ENCODE measurements around the gene SLC51A.

DNA sequence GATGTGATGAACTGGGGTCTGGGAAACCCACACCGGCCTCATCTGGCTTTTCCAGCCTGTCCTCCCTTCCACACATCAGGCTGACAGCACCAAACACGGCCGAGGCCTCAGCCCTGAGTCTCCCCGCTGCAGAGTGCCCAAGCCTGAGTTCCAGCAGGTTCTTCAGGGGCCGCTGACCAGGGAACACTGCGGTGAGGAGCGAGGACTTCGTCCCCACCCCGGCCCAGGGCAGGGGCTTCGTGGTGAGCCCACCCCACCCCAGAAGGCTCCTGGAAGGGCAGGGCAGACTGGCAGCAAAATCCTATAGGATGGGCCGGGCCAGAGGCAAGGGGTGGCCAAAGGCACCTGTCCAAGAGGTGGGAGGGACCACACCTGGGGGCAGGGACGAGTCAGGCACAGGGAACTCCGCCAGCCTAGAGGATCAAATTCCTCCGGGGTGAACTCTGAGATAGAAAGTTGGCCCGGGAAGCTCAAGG is at the start of gene SLC51A:
- TF ChIP-seq, protein P1, sequence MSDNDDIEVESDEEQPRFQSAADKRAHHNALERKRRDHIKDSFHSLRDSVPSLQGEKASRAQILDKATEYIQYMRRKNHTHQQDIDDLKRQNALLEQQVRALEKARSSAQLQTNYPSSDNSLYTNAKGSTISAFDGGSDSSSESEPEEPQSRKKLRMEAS (IDR thresholded peaks at IDR 0.05) = peak; percentile 53; the same call in 1 of the 2 replicates
- peak; percentile 77 for TF ChIP-seq ZBTB7A (IDR thresholded peaks at IDR 0.05; ENCODE audit: low read depth)
- TF ChIP-seq RAD21 (IDR thresholded peaks at IDR 0.05; ENCODE audit: low read depth) = no peak; the same call in 1 of the 2 replicates

Measured in Ishikawa (cell line).